Placental pericyte (primary cell): ENCODE data around the gene FIZ1. TPM values are rescaled to one million over a fixed set of nuclear protein-coding genes. Genes with fewer than 3 reads are reported as not detected.

Experiments
- total RNA-seq: library from RNA; depleted of rRNA; stranded (reverse); fragments of >200 nt; gene quantifications from 2 replicates; pipeline ENCODE4 v1.2.3, GENCODE V29; 2012

FIZ1 gene, protein sequence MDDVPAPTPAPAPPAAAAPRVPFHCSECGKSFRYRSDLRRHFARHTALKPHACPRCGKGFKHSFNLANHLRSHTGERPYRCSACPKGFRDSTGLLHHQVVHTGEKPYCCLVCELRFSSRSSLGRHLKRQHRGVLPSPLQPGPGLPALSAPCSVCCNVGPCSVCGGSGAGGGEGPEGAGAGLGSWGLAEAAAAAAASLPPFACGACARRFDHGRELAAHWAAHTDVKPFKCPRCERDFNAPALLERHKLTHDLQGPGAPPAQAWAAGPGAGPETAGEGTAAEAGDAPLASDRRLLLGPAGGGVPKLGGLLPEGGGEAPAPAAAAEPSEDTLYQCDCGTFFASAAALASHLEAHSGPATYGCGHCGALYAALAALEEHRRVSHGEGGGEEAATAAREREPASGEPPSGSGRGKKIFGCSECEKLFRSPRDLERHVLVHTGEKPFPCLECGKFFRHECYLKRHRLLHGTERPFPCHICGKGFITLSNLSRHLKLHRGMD
- total RNA-seq = 4.2 and 5.6 TPM in 2 replicates

DNA sequence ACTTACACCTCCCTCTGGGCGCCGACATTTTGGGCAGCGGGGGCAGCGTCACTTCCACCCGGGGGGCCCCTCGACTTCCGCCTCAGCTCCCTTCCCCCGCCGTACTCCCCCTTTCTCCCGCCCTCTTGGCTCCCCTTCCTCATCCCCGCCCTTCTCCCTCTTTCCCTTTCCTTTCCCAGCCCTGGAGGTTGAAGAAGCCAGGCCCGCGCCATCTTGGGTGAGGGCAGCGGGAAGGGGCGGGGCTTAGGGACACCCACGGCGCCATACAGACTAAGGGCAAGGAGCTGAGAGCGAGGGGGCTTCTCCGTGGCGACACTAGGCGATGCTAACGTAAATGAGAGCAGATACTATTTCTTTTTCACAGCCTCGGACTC lies at the start of gene FIZ1:
Gene FIZ1, minus strand, starts transcription at position 50 of the 374 bp plus-strand sequence. CDS start 1,652 bp downstream, outside the sequence.

DNA sequence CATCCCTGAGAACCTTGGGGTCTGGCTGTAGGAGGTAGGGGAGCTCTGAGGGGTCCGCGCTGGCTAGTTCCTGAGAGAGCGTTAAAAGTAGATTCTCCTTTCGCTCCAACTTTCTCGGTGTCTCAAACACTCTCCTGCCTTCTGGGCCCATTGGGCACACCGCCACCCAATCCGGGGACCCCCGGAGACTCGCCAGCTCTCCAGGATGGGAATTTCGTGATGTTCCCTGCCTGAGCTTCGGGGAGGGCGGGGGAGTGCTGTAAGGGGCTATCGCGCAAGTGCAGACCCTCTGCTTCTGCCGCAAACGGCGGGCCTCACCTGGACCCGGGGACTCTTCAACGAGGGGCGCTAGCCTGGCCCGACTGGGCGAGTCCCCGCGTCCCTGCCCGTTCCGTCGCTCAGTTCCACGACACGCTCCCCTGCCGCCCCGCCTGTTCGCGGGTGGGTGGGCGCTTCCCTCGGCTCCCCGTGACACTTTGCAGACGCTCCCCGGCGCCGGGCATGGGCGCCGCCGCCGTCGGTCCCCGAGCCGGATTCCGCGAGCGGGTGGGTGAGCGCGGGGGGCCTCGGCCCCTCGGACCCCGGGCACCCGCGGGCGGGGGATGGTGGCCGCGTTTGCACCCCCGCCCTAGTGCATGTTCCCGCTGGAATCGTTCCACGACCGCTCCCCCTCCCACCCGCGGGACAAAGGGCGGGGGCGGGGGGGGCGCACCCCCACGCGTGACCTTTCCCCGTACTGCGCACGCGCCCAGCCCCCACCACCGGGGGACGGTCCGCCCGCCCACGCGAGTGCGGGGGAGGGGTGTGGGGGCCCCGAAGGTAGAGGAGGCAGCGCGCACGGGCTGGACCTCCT lies 48.6 kb upstream of the FIZ1 start, which contains the start of gene CCDC106:
Gene CCDC106, plus strand, starts transcription at position 481 of the 853 bp plus-strand sequence. CDS start 835 bp downstream, outside the sequence.

DNA sequence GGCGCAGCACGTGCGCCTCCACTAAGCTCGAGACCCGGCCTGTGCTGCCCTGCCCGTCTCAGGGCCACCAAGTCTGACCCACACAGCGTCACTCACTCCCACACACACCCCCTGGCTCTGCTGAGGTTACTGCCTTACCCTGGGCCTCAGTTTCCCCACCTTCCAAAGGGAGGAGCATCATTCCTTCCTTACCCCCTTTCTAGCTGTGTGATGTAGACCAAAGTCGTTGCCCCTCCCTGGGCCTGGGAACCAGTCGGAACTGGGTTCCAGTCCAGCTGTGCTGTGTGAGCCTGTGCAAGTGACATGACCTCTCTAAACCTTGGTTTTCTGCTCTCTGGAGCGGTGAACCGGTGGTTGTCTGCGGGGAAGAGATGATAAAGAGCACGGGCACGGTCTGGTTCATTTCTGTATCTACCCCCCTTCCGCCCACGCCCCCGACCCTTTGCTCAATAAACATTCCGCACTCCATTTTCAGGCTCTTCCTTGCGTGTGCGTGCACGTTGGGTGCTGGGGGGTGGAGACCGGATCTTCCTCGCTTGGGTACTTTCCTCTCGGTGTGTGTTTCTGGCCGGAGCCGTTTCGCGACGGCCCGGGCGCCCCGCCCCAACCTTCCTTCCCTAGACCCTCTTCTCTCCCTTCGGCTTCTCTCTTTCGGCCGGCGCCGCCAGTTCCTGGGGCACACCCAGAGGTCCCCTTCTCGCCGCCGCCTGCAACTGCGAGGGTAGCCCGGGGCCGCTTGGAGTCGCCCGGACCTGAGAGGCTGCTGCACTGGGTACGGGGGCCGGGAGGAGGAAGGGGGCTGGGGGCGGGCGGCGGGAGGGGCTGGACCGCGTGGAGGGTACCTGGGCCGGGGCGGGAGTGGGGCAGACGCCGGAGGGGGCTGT lies 43.9 kb upstream of the FIZ1 start, which contains the start of gene ZNF581:
Gene ZNF581, plus strand, starts transcription at position 647 of the 884 bp plus-strand sequence. CDS start 923 bp downstream, outside the sequence.

DNA sequence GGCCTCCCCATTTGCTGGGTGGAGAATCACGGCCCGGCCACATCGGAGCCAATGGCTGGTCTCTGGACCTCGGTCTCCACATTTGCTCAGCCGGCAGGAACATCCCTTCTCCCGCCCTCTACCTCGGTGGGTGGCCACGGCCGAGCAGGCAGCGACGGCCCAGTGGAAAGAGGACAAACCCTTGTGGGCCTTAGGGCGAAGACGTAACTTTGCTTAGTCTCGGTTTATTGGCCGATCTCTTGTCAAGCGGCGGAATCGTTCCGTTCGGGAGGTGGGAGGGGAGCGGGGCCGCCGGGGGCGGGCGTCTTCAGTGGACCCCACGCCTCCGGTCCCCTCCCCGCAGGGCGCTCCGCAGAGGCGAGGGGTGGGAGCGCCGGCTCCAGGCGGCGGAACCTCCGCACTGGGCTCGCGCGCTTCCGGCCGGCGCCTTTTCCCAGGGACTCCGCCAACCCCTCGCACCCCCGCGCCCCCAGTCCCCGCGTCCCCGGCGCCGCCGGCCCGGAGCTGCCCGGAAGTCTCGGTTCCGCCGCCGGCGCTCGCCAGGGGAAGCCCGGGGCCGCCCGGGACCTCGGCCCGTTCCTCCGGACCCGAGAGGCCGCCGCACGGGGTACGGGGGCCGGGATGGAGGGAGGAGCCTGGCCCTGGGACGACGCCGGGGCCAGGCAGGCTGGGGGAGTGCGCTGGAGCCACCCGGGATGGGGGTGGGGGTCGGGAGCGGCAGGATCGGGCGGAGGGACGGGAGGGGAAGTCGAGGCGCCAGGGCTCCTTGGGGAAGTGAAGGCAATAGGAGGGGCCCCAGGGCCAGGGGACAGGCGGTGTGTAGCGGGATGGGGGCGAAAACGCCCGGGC lies 41.5 kb upstream of the FIZ1 start, which contains the start of gene ZNF580:
Gene ZNF580, plus strand, starts transcription at position 426 of the 849 bp plus-strand sequence. CDS start 1,507 bp downstream, outside the sequence.

DNA sequence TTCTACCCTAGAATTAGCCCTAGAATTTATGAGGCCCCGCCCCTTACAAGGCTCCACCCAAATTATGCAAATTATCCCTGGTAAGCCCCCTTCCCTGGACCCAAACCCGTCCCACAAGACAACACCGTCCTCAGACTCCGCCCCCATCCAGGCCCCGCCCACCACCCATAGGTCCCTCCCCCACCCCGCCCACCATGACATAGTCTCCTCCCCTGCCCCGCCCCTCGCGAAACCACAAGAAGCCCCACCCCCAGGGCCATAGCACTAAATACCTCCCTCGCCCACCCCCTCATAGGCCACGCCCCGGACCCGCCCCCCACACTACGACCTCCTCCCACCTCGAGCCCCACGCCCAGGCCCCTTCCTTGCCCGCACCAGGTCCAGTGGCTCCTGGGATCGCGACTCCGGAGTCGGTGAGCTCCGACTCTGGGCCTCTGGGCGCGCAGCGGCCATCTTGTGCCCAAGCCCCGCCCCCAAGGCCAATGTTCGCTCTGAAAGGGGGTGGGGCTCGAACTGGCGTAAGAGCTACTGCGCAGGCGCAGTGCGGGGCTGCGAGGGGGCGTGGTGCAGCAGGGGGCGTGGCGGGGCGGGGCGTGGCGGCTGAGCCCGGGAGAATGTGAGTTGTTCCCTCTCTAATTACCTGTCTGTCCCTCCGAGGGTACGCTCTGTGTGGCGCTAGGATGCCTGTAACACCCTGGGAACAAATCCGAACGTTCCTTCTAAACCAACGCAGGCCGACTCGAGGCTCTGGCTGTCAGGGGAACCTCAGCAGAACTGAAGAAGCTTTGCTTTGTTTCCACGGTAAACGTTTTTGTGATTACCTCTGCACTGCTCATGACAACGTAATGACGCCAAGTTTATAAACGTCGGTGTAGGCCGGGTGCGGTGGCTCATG lies 25.0 kb upstream of the FIZ1 start, which contains the start of gene ZNF784:
Gene ZNF784, minus strand, starts transcription at position 458 of the 895 bp plus-strand sequence. Its CDS starts 5 bp downstream, at position 453.

DNA sequence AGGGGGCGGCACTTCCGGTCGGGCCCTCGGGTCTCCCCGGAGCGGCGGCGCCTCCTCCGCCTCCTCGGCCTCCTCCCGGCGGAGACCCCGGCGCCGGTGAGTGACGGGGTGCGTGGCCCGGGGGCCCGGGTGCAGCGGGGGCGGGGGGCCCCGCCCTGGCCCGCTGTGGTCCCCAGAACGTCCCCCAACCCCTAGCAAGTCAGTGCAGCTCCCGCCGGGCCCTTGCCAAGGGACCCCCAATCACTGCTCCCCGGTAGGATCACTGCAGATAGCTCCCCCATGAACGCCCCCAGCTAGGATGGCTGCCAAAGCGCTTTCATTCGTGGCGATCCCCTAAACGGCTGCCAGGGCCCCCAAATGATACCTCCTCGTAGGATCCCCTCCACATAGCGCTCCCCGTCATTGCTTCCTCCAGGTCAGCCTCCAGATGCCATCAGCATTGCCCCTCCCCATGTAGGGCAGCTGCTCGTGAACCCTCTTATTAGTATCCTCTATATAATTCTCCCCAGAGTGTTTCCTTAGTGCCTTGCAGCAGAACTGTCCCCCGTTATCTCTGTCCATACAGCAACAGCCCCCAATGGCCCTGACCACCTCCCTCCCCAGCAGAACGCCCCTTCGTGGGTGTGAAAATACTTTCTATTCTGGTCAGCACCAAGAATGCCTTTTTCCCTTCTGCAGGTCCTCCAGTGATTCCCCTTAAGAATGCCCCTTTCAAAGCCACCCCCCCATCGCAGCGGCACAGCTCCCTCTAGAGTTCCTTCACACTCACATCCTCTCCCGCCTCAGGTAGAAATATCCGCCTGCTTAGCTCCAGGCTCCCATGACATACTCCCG lies 6.5 kb upstream of the FIZ1 start, which contains the start of gene ZNF865:
Gene ZNF865, plus strand, starts transcription at position 11 of the 834 bp plus-strand sequence. CDS start 7,972 bp downstream, outside the sequence.

DNA sequence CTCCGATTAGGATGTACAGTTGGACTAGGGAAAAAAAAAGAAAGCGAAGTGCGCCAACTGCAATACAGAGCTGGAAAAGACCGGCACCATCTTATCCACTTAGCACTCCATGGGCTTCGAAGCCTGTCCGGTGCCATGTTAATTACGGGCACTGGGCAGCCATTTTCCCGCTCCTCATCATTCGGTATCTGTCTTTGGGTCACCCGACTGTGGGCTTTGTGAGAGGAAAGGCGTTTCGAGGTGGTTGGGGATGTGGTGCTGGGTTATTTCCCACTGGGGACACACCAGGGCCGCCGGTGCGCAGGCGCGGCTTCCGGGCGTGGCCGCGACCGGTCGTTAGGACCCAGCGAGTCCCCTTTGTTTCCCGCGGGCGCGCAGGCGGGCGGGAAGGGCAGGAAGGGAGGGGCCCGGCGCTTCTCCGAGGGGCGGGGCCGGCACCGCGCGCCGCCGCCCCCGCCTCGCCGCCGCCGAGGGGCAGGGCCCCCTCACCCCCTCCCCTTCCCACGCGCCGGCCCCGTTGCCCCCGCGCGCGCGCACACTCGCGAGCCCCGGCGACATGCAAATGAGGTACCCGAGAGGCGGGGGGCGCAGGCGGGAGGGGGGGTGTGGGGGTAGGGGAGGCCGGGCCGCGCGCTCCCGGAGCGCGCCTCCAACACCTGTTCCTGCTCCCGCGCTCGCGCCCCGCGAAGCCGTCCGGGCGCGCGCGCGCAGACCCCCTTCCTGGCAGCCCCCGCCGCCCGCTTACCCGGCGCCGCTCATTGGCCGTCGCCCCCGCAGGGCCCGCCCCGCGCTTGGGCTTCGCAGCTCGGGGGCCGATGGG lies 735 bp upstream of the FIZ1 start, which contains the start of gene ZNF524:
Gene ZNF524, plus strand, starts transcription at position 447 of the 820 bp plus-strand sequence. CDS start 1,825 bp downstream, outside the sequence.

DNA sequence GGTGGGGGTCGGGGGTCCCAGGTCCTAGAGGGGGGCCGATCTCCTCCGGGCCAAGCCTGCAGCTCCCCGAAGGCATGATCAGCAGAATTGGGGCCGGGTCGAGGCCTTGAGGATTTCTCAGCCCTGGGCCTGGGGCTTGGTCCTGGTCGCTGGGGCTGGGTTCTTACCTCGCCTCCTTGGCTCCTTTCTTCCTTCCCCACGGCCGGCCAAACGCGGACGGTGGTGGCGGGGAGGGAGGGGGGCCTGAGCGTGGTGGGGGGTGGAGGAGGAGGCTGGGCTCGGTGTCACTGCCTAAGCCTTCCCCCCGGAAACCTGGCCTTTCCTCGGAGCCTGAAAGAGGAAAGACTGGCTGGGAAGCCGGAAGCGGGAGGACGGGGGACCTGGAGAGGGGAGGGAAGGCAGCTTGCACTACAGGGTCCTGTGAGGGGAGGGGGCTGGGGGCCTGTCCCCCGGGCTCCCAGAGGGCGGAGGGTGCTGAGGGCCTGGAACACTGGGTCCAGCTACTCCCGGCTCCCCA lies 18.6 kb downstream of the FIZ1 start, which contains the start of gene ZNF579:
Gene ZNF579, minus strand, starts transcription at position 221 of the 517 bp plus-strand sequence. CDS start 1,209 bp downstream, outside the sequence.

DNA sequence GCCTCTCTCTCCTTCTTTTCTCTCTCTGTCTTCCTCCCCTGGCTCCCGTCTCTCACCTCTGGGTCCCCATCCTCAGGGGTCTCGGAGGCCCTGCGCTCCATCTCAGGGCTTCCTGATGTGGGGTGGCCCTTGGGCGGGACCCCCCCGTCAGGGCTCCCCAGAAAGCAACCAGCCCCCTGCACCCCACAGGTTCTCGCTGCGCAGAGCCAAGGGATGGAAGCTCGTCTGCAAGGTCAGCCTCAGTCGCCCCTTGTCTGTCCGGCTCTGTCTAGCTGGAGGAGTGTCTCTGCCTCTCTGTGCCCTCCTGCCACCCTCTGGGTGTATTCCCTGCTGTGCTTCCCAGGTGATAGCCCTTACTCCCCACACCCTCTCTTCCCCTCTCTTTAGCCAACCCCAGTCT lies 53.9 kb downstream of the FIZ1 start, which contains the start of gene SBK3:
Gene SBK3, minus strand, starts transcription at position 101 of the 400 bp plus-strand sequence. Its CDS starts 0 bp downstream, at position 101.

Other genes with a start within 250 kb of the FIZ1 start
- gene COX6B2, start 244.8 kb downstream of the FIZ1 start, total RNA-seq = 0.14 and 0.22 TPM in 2 replicates
- gene GARIN5B, start 236.3 kb downstream of the FIZ1 start, total RNA-seq = not detected in 2 replicates
- gene IL11, start 229.1 kb downstream of the FIZ1 start, total RNA-seq = 15.1 and 82.0 TPM in 2 replicates
- not detected in 2 replicates for gene TMEM190, start 222.7 kb downstream of the FIZ1 start, total RNA-seq
- 1.4 TPM in 1 of 2 replicates, not detected in the other for gene TMEM238, start 215.2 kb downstream of the FIZ1 start, total RNA-seq
- 301 and 1,049 TPM in 2 replicates for gene RPL28, start 213.6 kb downstream of the FIZ1 start, total RNA-seq
- gene UBE2S, start 191.7 kb downstream of the FIZ1 start, total RNA-seq = 40.5 and 198 TPM in 2 replicates
- gene SHISA7, start 156.2 kb downstream of the FIZ1 start, total RNA-seq = not detected in 2 replicates
- 50.8 and 116 TPM in 2 replicates for gene ISOC2, start 137.9 kb downstream of the FIZ1 start, total RNA-seq
- not detected in 2 replicates for gene C19orf85, start 134.8 kb downstream of the FIZ1 start, total RNA-seq
- 3.3 and 3.9 TPM in 2 replicates for gene ZNF628, start 122.9 kb downstream of the FIZ1 start, total RNA-seq
- gene NAT14, start 114.3 kb downstream of the FIZ1 start, total RNA-seq = 17.5 and 19.3 TPM in 2 replicates
- gene SSC5D, start 111.1 kb downstream of the FIZ1 start, total RNA-seq = 3.1 and 24.2 TPM in 2 replicates
- not detected in 2 replicates for gene SBK2, start 62.4 kb downstream of the FIZ1 start, total RNA-seq
- not detected in 2 replicates for gene SBK3, start 54.0 kb downstream of the FIZ1 start, total RNA-seq
- 6.7 and 9.0 TPM in 2 replicates for gene ZNF579, start 18.7 kb downstream of the FIZ1 start, total RNA-seq
- gene ZNF524, start 771 bp upstream of the FIZ1 start, total RNA-seq = 9.6 and 13.3 TPM in 2 replicates
- 2.4 and 2.6 TPM in 2 replicates for gene ZNF865, start 6.1 kb upstream of the FIZ1 start, total RNA-seq
- 4.9 and 7.0 TPM in 2 replicates for gene ZNF784, start 25.0 kb upstream of the FIZ1 start, total RNA-seq
- gene ZNF580, start 41.5 kb upstream of the FIZ1 start, total RNA-seq = 8.2 and 9.0 TPM in 2 replicates
- 13.5 and 22.1 TPM in 2 replicates for gene ZNF581, start 44.1 kb upstream of the FIZ1 start, total RNA-seq
- gene CCDC106, start 48.7 kb upstream of the FIZ1 start, total RNA-seq = 7.7 and 16.6 TPM in 2 replicates
- gene U2AF2, start 55.5 kb upstream of the FIZ1 start, total RNA-seq = 146 and 147 TPM in 2 replicates
- 87.8 and 104 TPM in 2 replicates for gene EPN1, start 75.7 kb upstream of the FIZ1 start, total RNA-seq
- not detected in 2 replicates for gene NLRP9, start 138.9 kb upstream of the FIZ1 start, total RNA-seq
- not detected in 2 replicates for gene RFPL4A, start 159.6 kb upstream of the FIZ1 start, total RNA-seq
- not detected in 2 replicates for gene RFPL4AL1, start 169.6 kb upstream of the FIZ1 start, total RNA-seq
- not detected in 2 replicates for gene NLRP11, start 232.5 kb upstream of the FIZ1 start, total RNA-seq
- gene NLRP4, start 237.0 kb upstream of the FIZ1 start, total RNA-seq = under 0.01 TPM in 1 of 2 replicates, not detected in the other